ENCODE data around the gene TRIM41.

The TRIM41 gene

GRCh38 chr5:181239062-181239663, 16.1 kb downstream of the TRIM41 start:
- peaks cover 10% of the 10 kb centered on the region for H3K4me1 ChIP-seq (ENCODE audit: insufficient read depth, poor library complexity, severe bottlenecking)
- H3K9me3 ChIP-seq (ENCODE audit: severe bottlenecking): no peaks in the 10 kb centered on the region
- no peaks in the 10 kb centered on the region for H3K27me3 ChIP-seq (ENCODE audit: insufficient read depth, poor library complexity, severe bottlenecking)
- ATAC-seq (ENCODE audit: low read depth) (no peak), DNase-seq (ENCODE audit: low spot score) (no peak)
- H3K4me3 ChIP-seq (ENCODE audit: severe bottlenecking): no peak overlapping the region
- peaks cover 92% of the 10 kb centered on the region for H3K36me3 ChIP-seq (ENCODE audit: low read depth)
- TF ChIP-seq CTCF (IDR thresholded peaks at IDR 0.05; ENCODE audit: poor library complexity, severe bottlenecking): no peak
- peak overlapping the region; percentile 94 for H3K27ac ChIP-seq (ENCODE audit: poor library complexity, severe bottlenecking)

GRCh38 chr5:181241393-181241975, 18.4 kb downstream of the TRIM41 start:
- peak; percentile 55 for ATAC-seq (ENCODE audit: low read depth)
- no peak for DNase-seq (ENCODE audit: low spot score)
- Histone ChIP-seq H3K36me3 (ENCODE audit: low read depth) (peaks cover 70% of the 10 kb centered on the region), H3K4me1 (ENCODE audit: insufficient read depth, poor library complexity, severe bottlenecking) (peaks cover 21% of the 10 kb centered on the region), H3K9me3 (ENCODE audit: severe bottlenecking) (no peaks in the 10 kb centered on the region), H3K27ac (ENCODE audit: poor library complexity, severe bottlenecking) (peak overlapping the region; percentile 94), H3K27me3 (ENCODE audit: insufficient read depth, poor library complexity, severe bottlenecking) (no peaks in the 10 kb centered on the region), H3K4me3 (ENCODE audit: severe bottlenecking) (peak overlapping the region; percentile 71)
- no peak for TF ChIP-seq CTCF (IDR thresholded peaks at IDR 0.05; ENCODE audit: poor library complexity, severe bottlenecking)

GRCh38 chr5:181242031-181242451, 19.0 kb downstream of the TRIM41 start:
- H3K36me3 ChIP-seq (ENCODE audit: low read depth): peaks cover 64% of the 10 kb centered on the region

GRCh38 chr5:181243018-181243563, 20.0 kb downstream of the TRIM41 start:
- DNase-seq (ENCODE audit: low spot score): no peak
- no peak for TF ChIP-seq CTCF (IDR thresholded peaks at IDR 0.05; ENCODE audit: poor library complexity, severe bottlenecking)
- peak overlapping the region; percentile 71 for H3K4me3 ChIP-seq (ENCODE audit: severe bottlenecking)
- peaks cover 58% of the 10 kb centered on the region for H3K36me3 ChIP-seq (ENCODE audit: low read depth)
- ATAC-seq (ENCODE audit: low read depth): no peak
- peaks cover 21% of the 10 kb centered on the region for H3K4me1 ChIP-seq (ENCODE audit: insufficient read depth, poor library complexity, severe bottlenecking)
- no peaks in the 10 kb centered on the region for H3K9me3 ChIP-seq (ENCODE audit: severe bottlenecking)
- H3K27me3 ChIP-seq (ENCODE audit: insufficient read depth, poor library complexity, severe bottlenecking): no peaks in the 10 kb centered on the region
- peak overlapping the region; percentile 94 for H3K27ac ChIP-seq (ENCODE audit: poor library complexity, severe bottlenecking)

More at GRCh38 chr5:181242031-181242451, 19.0 kb downstream of the TRIM41 start:
- peak overlapping the region; percentile 71 for H3K4me3 ChIP-seq (ENCODE audit: severe bottlenecking)
- no peaks in the 10 kb centered on the region for H3K27me3 ChIP-seq (ENCODE audit: insufficient read depth, poor library complexity, severe bottlenecking)
- H3K4me1 ChIP-seq (ENCODE audit: insufficient read depth, poor library complexity, severe bottlenecking): peaks cover 21% of the 10 kb centered on the region
- H3K9me3 ChIP-seq (ENCODE audit: severe bottlenecking): no peaks in the 10 kb centered on the region
- peak overlapping the region; percentile 94 for H3K27ac ChIP-seq (ENCODE audit: poor library complexity, severe bottlenecking)
- ATAC-seq (ENCODE audit: low read depth) (no peak), DNase-seq (ENCODE audit: low spot score) (no peak)
- no peak for TF ChIP-seq CTCF (IDR thresholded peaks at IDR 0.05; ENCODE audit: poor library complexity, severe bottlenecking)

Measured in RWPE2 (cell line).